ENCODE measurements around the gene IFI30.
A peak's percentile ranks its signal among the peaks of the same experiment; 100 is the strongest.

IFI30 gene

GRCh38 chr19:18173572-18174288 lies at the start of gene IFI30:
Gene IFI30, plus strand, starts transcription at chr19:18173813. Its CDS starts 29 bp downstream, at chr19:18173842.
- DNase-seq, result peak; percentile 71

- no peak for DNase-seq
Measured at GRCh38 chr19:18123819-18124218, 49.8 kb upstream of the IFI30 start.

GRCh38 chr19:18126097-18126496 lies 47.5 kb upstream of the IFI30 start:
- DNase-seq, result no peak

GRCh38 chr19:18128044-18128443 lies 45.6 kb upstream of the IFI30 start:
- DNase-seq, result no peak

GRCh38 chr19:18128805-18129204 lies 44.8 kb upstream of the IFI30 start:
- no peak for DNase-seq

- DNase-seq, result no peak
Measured at GRCh38 chr19:18130523-18131242, 42.9 kb upstream of the IFI30 start.

- DNase-seq, result no peak
Measured at GRCh38 chr19:18131841-18132596, 41.6 kb upstream of the IFI30 start.

- DNase-seq, result no peak
Measured at GRCh38 chr19:18135712-18136584, 37.7 kb upstream of the IFI30 start.

GRCh38 chr19:18137242-18137641 lies 36.4 kb upstream of the IFI30 start:
- DNase-seq, result no peak

- no peak for DNase-seq
Measured at GRCh38 chr19:18137657-18138339, 35.8 kb upstream of the IFI30 start.

- DNase-seq, result no peak
Measured at GRCh38 chr19:18140473-18140872, 33.1 kb upstream of the IFI30 start.

GRCh38 chr19:18141031-18141430 lies 32.6 kb upstream of the IFI30 start:
- no peak for DNase-seq

- DNase-seq, result no peak
Measured at GRCh38 chr19:18143902-18144301, 29.7 kb upstream of the IFI30 start.

GRCh38 chr19:18144361-18144760 lies 29.3 kb upstream of the IFI30 start:
- no peak for DNase-seq

- no peak for DNase-seq
Measured at GRCh38 chr19:18144906-18145305, 28.7 kb upstream of the IFI30 start.

- no peak for DNase-seq
Measured at GRCh38 chr19:18145391-18145999, 28.1 kb upstream of the IFI30 start.

GRCh38 chr19:18147396-18147795 lies 26.2 kb upstream of the IFI30 start:
- no peak for DNase-seq

- DNase-seq, result no peak
Measured at GRCh38 chr19:18149596-18149975, 24.0 kb upstream of the IFI30 start.

GRCh38 chr19:18150776-18151624 lies 22.6 kb upstream of the IFI30 start:
- DNase-seq, result no peak

- peak; percentile 97 for DNase-seq
Measured at GRCh38 chr19:18152442-18152816, 21.2 kb upstream of the IFI30 start.

All from right hindlimb (tissue), 1 donor.